GM18868 (cell line): ENCODE results near the gene ARHGAP24.

ENCODE experiments used
- ATAC-seq: cut with Tn5 transposase; IDR thresholded peaks from one replicate; pipeline ENCODE4 v1.9.1; 2021; ENCODE audit warnings: mild to moderate bottlenecking, moderate library complexity; ENCODE audit not compliant: unreplicated experiment

Gene ARHGAP24

GRCh38 chr4:85684676-85685075, 209.7 kb downstream of the ARHGAP24 start:
- no peak for ATAC-seq

- no peak for ATAC-seq
These were observed 211.4 kb downstream of the ARHGAP24 start for GRCh38 chr4:85686398-85686797.

DNA sequence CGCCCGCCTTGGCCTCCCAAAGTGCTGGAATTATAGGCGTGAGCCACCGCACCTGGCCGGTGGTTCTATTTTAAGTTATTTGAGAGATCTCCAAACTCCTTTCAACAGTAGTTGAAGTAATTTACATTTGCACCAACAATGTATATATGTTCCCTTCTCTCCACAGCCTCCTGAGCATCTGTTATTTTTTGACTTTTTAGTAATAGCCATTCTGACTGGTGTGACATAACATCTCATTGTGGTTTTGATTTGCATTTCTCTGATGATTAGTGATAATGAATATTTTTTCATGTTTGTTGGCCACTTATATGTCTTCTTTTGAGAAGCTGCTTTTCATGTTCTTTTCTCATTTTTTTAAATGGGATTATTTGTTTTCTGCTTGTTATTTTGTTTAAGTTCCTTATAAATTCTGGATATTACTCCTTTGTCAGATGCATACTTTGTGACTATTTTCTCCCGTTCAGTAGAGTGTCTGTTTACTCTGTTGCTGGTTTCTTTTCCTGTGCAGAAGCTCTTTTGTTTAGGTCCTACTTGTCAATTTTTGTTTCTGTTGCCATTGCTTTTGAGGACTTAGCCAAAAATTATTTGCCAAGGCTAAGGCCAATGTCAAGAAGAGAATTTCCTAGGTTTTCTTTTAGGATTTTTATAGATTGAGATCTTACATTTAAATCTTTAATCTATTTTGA, 213.2 kb downstream of the ARHGAP24 start:
- peak; percentile 58 for ATAC-seq

- ATAC-seq, result no peak
These were observed 221.7 kb downstream of the ARHGAP24 start for GRCh38 chr4:85696661-85697060.

DNA sequence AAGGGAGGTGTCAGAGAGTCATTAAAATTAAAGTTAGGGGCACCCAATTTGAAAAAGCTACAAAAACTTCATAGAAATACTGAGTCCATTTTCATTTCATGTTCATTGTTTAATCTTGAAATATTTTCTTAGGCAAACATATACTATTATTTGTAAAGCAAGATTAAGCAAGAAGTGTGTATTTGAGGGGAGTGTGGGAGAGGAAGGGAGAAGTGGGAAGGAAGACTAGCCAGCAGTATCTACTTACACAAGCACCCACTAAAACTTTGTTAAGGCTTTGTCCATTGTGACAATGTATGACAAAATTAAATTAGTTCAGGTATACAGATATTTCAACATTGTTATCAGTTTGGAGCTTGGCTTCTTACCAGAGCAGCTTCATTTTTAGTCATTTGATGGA, 222.9 kb downstream of the ARHGAP24 start:
- ATAC-seq, result no peak

GRCh38 chr4:85700362-85700761, 225.4 kb downstream of the ARHGAP24 start:
- ATAC-seq, result no peak

DNA sequence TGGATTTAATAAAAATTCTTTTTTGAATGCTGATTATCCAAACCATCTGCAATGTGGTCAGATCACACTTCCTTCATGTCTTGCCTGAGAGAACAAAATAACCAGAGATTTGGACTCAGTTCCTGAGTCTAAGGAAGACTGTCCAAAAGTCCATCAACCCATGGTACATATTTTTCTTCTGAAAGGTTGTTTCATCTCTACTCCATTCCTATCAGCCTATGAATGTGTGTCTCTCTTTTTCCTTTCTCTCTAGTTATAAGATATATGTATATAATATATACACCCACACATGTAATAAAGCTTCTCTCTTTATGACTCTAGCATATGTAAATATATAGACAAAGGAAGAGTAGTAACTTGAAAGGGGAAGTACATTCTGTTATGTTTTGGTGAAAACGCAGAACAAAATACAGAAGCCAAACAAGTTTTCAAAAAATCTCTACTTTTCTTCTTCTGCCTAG, 226.9 kb downstream of the ARHGAP24 start:
- peak; percentile 97 for ATAC-seq

DNA sequence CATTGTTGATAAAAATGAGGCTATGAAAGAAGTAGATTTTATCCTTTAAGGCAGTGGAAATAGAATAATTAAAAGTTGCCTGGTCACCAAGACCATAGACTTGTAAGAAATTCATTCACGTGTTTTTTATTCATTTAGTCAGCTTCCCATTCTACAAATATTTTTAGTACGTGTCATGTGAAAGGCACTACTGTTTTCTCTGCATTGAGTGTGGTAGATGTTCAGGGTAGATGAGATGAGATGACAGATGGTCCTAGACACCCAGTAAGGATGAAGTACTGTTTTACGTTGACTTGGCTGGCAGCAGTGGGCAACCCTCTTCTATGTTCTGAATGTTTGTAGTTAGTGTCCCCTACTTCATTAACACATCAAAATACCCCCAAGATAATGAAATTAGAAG, 228.1 kb downstream of the ARHGAP24 start:
- no peak for ATAC-seq

- peak; percentile 83 for ATAC-seq
These were observed 232.7 kb downstream of the ARHGAP24 start for GRCh38 chr4:85707611-85708010.

DNA sequence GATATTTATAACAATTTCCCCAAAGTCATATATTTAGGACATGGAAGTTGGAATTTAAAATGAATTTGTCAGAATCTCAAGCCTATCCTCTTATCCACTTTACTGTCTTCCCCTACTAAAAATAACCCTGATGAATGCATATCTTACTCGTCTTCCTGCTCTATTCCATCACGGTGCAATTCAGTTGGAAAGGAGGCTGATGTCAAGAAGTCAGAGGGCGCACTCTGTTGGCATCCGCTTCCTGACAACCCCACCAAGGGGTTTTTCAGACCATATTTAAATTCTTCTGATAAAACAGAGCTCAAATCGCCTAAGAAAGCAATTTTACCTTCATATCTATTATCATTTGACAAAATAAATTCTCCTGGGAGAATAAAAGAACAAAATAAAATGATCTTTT, 233.5 kb downstream of the ARHGAP24 start:
- no peak for ATAC-seq

DNA sequence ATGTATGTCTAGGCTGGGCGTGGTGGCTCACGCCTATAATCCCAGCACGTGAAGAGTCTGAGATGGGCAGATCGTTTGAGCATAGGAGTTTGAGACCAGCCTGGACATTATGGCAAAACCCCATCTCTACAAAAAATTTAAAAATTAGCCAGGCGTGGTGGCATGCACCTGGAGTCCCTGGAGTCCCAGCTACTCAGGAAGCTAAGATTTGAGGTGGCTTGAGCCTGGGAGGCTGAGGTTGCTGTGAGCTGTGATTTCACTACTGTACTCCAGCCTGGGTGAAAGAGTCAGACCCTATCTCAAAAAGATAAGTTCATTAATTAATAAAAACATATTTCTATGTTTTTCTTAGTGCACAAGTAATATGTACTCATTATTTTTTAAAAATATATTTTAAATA, 238.1 kb downstream of the ARHGAP24 start:
- ATAC-seq, result no peak

DNA sequence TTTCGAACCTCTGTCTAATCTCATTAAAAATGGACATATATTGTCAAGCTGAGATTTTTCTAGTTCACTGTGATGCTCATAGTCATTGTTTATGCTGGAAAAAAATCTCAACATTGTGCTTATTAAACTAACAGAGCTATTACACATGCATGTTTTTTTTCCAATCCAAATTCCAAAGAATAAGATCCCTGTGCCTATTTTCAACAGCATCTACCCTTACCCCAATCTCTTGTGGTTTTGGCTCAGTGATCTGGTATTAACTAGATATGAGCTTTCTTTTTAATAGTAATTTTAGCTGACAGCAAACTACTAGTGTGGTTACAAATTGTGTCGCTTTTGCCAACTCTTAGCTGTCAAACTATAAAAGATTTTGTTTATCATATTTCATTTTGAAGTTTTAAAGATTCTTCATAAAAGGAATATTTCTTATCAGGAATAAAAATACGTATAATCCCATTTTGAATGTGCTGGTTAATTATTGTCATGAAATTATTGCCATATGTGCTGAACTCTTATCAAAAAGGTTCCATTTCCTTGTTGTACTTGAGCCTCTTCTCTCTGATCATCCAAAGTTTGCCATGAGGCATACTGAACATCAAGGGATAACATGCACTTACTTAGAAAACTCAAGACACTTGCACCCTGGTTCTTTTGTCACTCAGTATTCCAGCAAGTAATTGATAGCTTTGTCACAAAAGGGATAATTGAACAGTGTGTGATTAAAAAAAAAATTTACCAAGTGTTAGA, 241.2 kb downstream of the ARHGAP24 start:
- no peak for ATAC-seq

GRCh38 chr4:85717351-85717750, 242.4 kb downstream of the ARHGAP24 start:
- no peak for ATAC-seq

DNA sequence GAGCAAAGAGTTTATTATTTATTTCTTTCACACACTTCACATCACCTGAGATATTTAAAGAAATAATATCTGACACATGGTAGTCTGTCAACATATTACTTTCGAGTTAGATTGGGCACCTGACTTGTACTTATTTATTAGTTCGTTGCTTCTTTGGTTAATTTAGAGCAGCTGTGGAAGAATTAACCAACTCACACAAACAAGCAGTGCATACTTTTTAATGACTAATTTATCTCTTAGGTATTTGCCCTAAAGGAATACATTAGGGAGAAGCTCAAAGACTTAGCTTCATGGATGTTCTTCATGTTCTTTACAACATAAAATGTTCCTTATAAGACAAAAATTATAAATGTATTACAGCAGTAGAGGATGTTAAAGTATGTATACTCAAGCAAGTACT, 242.9 kb downstream of the ARHGAP24 start:
- no peak for ATAC-seq

DNA sequence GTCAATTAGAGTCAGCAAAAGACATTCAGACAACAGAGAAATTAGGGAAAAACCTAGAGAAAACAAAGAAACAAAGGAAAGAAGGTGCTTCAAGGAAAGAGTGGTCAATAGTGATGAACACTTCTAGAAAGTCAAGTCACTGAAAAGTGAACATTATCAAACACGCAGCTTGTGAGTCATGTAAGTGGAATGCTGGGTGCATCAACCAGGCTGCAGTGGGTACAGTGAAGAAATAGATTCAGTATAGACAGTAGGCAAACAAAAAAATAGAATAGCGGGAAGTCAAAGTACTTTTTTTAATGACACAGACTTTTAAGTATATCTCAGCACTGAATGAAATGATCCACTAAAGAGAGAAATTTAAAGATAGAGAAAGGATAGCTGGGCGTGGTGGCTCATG, 245.8 kb downstream of the ARHGAP24 start:
- no peak for ATAC-seq

GRCh38 chr4:85722401-85722800, 247.5 kb downstream of the ARHGAP24 start:
- ATAC-seq, result no peak

GRCh38 chr4:85722807-85723206, 247.9 kb downstream of the ARHGAP24 start:
- ATAC-seq, result no peak

DNA sequence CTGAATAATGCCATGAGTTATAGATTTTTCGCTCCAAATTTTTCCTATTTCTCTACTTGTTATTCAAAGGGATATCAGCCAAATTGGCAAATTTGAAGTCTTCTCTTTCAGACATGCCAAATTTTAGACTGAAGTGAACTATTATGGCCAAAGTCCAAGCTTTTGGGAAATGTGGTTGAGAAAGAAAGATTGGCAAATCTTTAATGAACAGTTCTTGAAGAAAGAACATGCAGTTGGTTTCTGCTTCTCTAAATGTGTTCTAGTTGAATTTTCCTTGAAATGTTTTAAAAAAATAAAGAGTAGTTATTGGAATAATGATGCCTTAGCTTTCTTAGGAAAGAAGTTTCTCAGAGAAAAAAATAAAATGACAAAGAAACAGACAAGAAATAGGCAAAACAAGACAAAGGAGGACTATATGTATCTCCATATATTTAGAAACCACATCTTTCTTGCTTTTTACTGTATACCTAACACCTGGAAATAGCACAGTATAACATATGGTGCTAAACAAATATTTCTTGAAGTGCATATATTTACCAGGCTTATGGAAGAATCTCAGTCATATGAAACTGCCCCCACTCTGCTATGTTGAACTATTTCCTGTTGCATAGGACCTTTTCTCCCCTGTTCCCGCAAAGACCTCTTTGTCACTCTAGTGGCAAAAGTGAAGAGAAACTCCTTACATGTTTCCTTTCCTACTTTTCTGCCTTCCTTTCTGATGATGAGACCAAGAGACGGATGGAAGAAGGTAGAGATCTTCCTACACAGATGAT, 250.0 kb downstream of the ARHGAP24 start:
- peak; percentile 34 for ATAC-seq

GRCh38 chr4:85725721-85726170, 250.8 kb downstream of the ARHGAP24 start:
- ATAC-seq, result peak; percentile 85

DNA sequence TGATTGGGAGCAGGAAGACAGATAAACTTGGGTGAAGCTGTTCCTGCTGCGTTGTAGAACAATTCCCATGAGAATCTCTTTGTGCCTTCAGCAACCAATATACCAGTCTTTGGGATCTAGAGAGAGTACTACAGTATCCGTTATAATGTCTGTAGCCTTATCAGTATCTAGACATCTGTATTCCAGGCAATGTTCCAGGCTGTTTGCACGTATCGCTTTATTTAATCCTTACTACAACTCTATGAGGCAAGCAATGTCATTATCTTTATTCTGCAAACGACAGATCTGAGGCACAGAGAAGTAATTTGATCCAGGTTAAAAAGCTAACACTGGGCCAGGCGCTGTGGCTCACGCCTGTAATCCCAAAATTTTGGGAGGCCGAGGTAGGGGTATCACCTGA, 251.6 kb downstream of the ARHGAP24 start:
- ATAC-seq, result no peak

DNA sequence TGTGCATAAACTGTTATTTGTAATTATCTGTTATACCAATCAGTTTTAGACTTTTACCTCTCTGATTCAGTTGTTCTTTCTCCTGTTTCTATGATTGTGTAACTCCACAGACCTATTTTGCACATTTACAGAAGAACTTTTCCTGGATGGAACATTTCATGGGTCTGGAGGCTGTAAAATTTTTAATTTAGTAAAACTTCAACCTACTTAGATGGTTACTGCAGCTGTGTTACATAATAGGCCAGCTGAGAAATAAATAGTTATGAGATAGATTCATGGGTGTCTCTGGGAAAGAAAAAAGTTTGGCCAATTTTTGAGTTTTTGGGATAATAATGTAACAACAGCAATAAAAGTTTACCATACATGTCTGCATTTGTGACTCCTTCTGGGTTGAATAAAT, 253.5 kb downstream of the ARHGAP24 start:
- ATAC-seq, result no peak

GRCh38 chr4:85732124-85732523, 257.2 kb downstream of the ARHGAP24 start:
- ATAC-seq, result peak; percentile 73
